Activated naive CD4-positive, alpha-beta T cell (primary cell): Measurements from ENCODE around the gene INPP5J.
"Not testable (repeated sequence)": the region's sequence is repeated elsewhere in the genome, so short reads cannot be mapped to it uniquely, and the experiment has no call there.

Source experiments
- DNase-seq, 4 experiments: peaks; one replicate each; lab custom pipeline; 2025; lab: John Stamatoyannopoulos, UW

INPP5J gene

DNA sequence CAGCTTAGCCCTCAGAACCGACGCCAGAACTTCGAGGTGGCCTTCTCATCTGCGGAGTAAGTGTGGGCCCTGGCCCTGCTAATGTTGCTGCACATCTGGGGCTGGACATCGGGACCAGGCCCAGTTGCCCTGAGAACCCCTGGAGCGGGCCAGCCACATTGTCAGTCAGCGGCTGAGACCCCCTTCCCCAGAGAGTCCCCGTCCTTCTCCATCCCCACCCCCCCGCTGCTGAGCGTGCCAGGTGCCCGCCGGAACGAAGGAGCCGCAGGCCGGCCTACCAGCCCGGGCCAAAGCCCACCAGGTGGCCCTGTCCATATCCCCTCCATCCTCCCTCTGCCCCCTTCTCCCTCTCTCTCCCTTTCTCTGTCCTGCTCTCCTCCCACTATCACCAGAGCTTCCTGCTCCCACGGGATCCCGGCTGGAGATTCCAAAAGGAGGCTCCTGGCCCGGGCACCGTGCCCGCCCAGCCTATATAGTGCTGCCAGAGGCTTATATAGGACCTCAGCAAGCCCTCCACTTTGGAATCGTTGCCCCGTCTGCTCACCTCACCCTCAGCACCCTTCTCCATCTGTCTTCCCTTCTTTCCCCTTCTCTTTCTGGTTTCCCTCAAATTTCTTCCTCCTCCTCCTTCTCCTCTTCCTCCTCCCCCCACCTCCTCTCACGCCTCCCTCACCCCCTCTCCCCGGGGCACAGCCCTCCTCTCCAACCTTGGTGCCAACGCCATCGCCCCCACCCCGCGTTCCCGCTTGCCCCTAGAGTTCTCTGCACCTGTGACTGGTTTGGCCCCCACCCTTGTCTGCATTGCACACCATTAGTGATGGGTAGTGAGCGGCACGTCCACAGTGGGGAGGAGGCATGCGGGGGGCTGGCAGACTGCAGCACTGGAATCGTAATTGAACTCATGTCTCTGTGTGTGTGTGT lies 22.7 kb upstream of the INPP5J start:
- DNase-seq, result no peak

- no peak for DNase-seq
Observed at GRCh38 chr22:31100762-31101525, 21.8 kb upstream of the INPP5J start.

DNA sequence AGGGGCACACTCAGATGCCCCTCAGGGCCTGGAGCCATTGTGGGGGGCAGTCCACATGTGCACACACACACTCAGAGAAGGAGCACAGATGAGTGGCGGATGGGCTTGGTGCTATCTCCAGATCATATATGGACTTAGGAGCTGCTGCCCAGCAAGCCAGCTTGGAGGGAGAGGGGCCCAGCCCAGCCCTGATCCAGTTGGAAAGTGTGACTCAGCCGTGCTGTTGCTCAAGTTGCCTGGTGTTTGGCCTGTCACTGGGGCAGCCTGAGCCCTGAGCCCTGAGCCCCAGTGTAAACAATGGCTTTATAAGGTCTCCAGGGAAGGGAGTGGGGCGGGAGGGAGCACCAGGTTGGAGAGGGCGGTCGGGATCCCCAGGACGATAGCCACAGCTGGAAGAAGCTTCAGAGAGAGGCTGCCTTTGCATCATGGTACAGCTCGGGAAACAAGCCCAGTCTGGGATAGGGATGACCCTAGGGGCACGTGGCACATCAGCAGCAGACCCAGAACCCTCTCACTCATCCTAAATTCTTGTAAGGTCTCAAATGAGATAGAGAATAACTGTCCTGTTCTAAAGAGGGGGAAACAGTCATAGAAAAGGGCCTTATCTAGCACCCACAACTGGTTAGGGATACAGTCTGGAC lies 20.2 kb upstream of the INPP5J start:
- no peak for DNase-seq

DNA sequence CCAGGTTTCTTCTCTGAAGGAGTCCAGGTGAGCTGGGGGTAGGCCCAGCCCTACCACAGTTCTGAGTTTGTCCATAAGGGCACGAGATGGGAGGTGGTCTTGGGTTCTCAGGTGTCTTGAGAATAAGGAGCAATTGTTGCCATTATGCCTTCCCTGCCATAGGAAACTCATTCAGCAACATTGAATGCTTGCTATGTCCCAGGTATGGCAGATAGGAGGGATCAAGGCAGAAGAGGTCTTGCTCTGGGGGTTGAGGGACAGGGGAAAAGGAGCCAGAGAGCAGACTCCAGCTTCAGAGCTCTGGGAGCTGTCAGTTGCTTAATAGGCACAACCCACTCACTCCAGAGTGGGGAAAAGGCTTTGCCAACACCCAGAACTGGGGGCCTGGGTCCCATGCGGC lies 19.7 kb upstream of the INPP5J start:
- no peak for DNase-seq

DNA sequence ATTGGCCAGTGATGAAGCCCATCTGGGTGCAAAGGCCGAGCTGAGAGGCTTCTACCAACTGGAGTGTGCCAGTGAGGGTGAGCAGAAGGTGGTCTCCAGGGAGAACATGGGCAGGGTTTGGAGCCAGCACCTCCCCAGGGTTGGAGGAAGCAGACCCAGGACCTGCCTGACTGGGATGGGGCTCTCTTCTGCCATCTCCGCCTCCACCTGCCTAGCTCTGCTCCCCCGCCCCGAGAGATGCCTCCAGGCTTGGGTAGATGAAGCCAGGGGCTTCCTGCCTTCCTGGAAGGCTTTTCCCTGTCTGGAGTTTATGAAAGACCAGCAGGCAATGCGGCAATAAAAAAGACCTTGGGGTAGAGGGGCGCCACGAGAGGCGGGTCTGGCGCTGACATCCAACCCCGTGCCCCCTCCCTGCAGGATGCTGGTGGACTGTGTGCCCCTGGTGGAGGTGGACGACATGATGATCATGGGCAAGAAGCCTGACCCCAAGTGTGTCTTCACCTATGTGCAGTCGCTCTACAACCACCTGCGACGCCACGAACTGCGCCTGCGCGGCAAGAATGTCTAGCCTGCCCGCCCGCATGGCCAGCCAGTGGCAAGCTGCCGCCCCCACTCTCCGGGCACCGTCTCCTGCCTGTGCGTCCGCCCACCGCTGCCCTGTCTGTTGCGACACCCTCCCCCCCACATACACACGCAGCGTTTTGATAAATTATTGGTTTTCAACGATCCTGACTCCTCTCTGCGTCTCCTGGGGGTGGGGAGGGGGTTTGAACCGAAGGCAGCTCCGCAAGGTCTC lies 18.7 kb upstream of the INPP5J start:
- no peak for DNase-seq

- no peak for DNase-seq
Observed at GRCh38 chr22:31104869-31105268, 17.9 kb upstream of the INPP5J start.

- no peak for DNase-seq
Observed at GRCh38 chr22:31105282-31105929, 17.4 kb upstream of the INPP5J start.

DNA sequence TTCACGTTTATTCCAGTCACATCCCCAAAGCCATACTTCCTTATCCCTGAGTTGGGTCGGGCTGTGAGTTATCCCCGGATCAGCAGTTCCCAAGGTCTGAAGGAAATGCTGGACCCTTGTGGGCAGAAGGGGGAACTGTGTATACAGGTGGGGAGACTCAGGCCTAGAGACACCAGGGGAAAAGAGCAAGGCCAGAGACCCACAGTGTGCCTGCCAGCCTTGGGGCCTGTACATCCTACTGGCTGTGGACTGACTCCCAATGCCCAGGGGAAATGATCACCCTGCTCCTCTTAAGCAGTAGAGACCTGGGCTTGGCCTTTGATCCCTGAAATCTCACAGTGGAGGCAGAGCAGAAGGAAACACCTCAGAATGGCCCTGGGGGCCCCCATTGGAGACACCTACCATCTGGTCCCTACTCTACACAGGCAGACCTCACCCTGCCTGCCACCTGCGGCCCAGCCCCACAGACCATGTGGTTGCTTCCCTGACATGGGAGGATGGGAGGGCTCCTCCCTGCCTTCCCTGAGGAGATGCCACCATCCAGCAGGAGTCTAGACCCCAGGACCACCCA lies 16.7 kb upstream of the INPP5J start:
- no peak for DNase-seq

DNA sequence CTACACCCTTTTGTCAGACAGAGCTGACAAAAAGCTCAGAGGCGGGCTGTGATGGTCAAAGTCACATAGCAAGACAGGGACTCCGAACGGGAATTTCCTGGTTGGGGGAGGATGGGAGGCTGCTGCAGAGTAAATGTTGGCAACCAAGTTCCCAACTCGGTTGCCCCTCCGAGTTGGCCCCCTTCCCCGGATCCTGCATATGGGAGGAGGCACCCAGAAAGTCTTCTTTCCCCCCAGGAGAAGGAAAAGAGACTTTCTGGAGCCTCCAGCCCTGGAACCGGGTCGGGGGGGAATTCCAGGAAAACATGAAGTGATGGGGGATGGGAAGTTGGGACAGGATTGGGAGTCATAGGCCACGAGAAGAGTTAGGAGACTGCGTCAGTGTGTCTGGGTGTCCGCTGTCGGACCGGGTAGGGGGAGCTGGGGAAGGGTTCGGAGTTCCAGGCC lies 16.0 kb upstream of the INPP5J start:
- no peak for DNase-seq

DNA sequence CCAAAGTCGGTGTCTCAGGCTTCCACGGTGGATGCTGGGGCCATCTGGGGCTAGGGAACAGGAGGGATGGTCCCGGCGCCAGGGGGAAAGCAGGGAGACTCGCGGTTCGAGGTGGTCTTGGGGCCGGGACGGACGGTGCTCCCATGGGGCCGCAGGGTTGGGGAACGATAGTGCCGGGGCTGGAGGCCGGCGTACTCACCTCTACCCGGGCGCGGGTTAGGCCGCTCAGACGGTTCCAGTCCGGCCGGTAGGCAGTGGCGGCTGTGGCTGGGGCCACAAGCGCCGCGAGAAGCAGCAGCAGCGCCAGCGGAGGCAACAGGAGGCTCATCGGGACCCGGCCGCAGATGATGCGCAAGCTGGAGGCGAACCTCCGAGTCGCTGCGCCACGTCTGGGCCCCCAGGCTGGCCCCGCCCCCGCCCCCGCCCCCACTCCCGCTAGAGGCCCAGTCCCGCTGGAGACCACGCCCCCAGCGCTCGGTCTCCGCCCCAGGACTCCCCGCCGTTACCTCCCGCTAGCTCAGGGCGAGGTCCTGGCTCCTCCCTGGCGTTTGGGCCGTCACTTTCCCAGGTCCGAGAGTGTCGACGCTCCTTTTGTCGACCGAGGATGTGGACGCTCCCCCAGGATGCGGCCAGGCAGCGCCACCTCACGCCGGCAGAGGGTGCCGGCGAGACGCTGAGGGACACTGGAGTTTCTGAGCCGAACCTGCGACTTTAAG lies 15.4 kb upstream of the INPP5J start, which contains the start of gene SELENOM:
SELENOM (minus strand) TSS at position 391 of the 716 bp plus-strand sequence; CDS start at position 328, 63 bp downstream.
- DNase-seq, result peak; percentile 48 to 88 (median 64)

DNA sequence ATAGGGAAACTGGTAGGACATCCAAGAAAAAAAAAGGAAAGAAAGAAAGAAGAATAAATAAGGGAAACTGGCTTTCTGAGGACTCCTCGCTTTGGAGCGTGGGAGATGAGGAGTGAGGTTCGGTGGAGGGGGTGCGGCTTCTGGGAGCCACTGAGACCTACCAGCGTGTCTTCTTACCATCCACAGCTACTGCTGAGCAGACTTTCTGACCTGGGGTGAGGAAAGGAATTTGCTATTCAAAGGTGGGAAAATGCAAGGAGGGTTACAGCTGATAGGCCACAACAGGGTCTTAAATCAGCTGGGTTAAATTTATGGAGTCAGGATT lies 14.9 kb upstream of the INPP5J start:
- no peak for DNase-seq

DNA sequence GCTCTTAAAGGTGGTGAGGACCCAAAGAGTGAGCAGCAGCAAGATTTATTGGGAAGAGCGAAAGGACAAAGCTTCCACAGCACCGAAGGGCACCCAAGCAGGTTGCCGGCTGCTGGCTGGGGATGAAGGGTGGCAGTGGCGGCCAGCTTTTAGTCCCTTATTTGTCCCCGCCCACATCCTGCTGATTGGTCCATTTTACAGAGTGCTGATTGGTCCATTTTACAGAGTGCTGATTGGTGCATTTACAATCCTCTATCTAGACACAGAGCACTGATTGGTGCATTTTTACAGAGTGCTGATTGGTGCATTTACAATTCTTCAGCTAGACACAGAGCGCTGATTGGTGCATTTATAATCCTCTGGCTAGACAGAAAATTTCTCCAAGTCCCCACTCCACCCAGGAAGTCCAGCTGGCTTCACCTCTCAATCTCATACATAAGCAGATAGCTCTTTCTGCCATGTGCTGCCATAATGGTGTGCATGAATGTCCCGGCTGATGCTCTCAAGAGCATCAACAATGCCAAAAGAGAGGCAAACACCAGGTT lies 10.1 kb upstream of the INPP5J start:
- not testable (repeated sequence) for DNase-seq

DNA sequence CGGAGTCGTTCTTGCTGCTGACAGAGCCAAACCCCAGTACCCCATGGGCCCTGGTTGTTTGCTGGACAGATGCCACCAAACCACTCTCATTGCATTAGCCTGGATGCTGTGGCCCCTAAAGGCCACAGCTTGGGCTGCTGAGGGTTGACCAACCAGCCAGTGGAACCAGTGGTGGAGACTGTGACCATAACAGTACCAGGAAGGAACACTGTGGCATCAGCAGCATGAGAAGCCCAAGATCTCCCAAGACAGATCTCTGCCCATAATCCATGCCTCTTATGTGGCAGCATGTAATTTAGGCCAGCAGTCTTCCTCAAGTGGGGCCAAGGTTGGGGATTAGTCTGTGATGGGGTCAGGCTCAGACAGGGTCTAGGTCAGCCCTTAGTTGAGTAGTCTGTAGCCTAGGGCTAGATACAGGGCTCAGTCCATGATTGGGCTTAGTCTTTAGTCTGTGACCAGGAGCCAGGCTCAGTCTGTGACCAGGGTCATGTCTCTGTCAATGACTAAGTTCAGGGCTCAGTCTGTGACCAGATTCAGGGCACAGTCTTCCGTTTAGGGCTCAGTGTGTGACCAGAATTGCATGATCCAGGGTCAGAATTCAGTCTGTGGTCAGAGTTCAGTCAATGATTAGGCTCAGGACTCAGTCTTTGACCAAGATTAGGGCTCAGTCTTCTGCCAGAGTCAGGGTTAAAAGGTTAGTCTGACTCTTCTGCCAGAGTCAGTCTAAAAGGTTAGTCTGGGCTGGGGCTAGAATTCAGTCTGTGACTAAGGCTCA lies 4.5 kb upstream of the INPP5J start:
- DNase-seq, result no peak

DNA sequence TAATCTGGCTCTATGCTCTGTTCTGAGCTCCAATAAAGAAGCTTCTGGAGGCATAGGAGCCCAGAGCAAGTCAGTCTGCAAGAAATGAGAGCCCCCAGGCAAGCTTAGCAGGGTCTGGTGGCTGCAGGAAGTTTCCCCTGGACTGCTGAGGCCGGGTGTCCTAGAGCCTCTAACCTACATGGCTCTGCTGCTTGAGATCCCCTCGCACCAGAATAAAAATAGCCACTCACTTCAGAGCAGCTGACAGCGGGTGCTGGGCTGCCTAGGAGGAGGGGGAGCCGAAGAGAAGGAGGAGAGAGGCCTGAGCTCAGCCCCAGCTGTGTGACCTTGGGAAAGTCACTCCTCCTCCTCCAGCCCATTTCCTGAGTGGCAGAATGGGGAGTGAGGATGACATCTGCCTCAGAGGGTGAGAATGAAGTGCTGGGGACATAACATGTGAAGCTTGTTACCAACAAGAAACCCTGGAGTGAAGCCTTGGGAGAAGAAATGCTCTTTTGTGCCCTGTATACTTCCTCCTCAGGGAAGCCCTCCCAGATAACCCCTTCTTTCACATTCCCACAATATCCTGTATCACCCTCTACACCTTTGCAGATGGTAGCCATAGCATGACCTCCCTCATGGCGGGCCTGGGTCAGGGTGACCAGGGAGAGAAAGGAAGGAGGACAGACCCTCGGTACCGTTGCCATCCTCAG lies 3.6 kb upstream of the INPP5J start:
- no peak for DNase-seq

GRCh38 chr22:31120230-31120629 lies 2.5 kb upstream of the INPP5J start:
- DNase-seq, result no peak

GRCh38 chr22:31120642-31121041 lies 2.1 kb upstream of the INPP5J start:
- DNase-seq, result no peak

DNA sequence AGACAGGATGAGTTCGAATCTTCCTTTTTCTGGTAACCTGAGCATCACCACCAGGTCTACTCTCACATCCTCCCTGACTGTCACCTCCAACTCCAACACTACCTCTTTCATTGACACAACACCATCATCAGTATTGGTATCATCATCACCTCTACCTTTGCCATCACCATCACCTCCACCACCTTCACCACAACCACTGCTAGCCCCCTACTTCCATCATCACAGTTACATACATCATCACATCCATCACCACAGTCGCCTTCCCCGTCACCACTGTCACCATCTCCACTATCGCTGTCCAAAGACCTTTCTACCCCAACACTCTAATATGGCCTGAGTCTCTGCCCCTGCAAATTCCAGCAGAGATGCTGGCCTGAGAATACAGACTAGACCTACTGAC lies 1.4 kb upstream of the INPP5J start:
- no peak for DNase-seq

- DNase-seq, result no peak
Observed at GRCh38 chr22:31122196-31122531, 602 bp upstream of the INPP5J start.

- DNase-seq, result no peak
Observed at GRCh38 chr22:31123292-31123602, 481 bp downstream of the INPP5J start.
